GM18498 (cell line): ENCODE results near the gene RIPOR1.

ENCODE experiments used
- ATAC-seq: cut with Tn5 transposase; IDR thresholded peaks from one replicate; pipeline ENCODE4 v1.9.1; 2021; ENCODE audit warnings: mild to moderate bottlenecking, moderate library complexity; ENCODE audit not compliant: unreplicated experiment

RIPOR1 gene

GRCh38 chr16:67539691-67540635 lies 11.3 kb downstream of the RIPOR1 start:
- no peak for ATAC-seq

- ATAC-seq, result no peak
Measured at GRCh38 chr16:67540756-67541155, 12.1 kb downstream of the RIPOR1 start.

- no peak for ATAC-seq
Measured at GRCh38 chr16:67541391-67542263, 13.0 kb downstream of the RIPOR1 start.

GRCh38 chr16:67542464-67542863 lies 13.8 kb downstream of the RIPOR1 start:
- no peak for ATAC-seq

- ATAC-seq, result no peak
Measured at GRCh38 chr16:67543036-67543435, 14.4 kb downstream of the RIPOR1 start.

GRCh38 chr16:67543582-67543981 lies 15.0 kb downstream of the RIPOR1 start:
- no peak for ATAC-seq

GRCh38 chr16:67544329-67544841 lies 15.8 kb downstream of the RIPOR1 start:
- no peak for ATAC-seq

- ATAC-seq, result no peak
Measured at GRCh38 chr16:67544844-67545664, 16.4 kb downstream of the RIPOR1 start.

- ATAC-seq, result no peak
Measured at GRCh38 chr16:67545665-67546024, 17.0 kb downstream of the RIPOR1 start.

GRCh38 chr16:67546091-67546501 lies 17.5 kb downstream of the RIPOR1 start:
- no peak for ATAC-seq

GRCh38 chr16:67546761-67547422 lies 18.3 kb downstream of the RIPOR1 start:
- peak; percentile 35 for ATAC-seq

GRCh38 chr16:67547423-67548264 lies 19.0 kb downstream of the RIPOR1 start:
- no peak for ATAC-seq

- ATAC-seq, result no peak
Measured at GRCh38 chr16:67548265-67549126, 19.9 kb downstream of the RIPOR1 start.

- no peak for ATAC-seq
Measured at GRCh38 chr16:67549240-67549639, 20.6 kb downstream of the RIPOR1 start.

GRCh38 chr16:67549936-67550335 lies 21.3 kb downstream of the RIPOR1 start:
- ATAC-seq, result no peak

GRCh38 chr16:67551091-67551490 lies 22.5 kb downstream of the RIPOR1 start:
- ATAC-seq, result no peak

- no peak for ATAC-seq
Measured at GRCh38 chr16:67551972-67552371, 23.3 kb downstream of the RIPOR1 start.

GRCh38 chr16:67552476-67552875 lies 23.8 kb downstream of the RIPOR1 start:
- no peak for ATAC-seq
